Esophagus (tissue), 2 donors: ENCODE results near the gene CHRNA10. TPM values are rescaled to one million over a fixed set of nuclear protein-coding genes. Genes with fewer than 3 reads are reported as not detected.

Experiments used
- H3K27ac ChIP-seq, 2 donors: one replicate each; pipeline ENCODE4 v1.5.1; 2013; ENCODE audit warnings: low read depth in 2 of 2, mild to moderate bottlenecking in 2 of 2, inconsistent platforms in 1 of 2, low read length in 1 of 2, moderate library complexity in 1 of 2
- H3K27me3 ChIP-seq, 2 donors: one replicate each; pipeline ENCODE4 v1.6.1; 2013; ENCODE audit warnings: low read length in 2 of 2, control low read depth in 1 of 2, mild to moderate bottlenecking in 1 of 2; ENCODE audit not compliant: insufficient read depth in 2 of 2, control insufficient read depth in 1 of 2
- H3K36me3 ChIP-seq, 2 donors: one replicate each; pipeline ENCODE4 v1.6.1; 2013; ENCODE audit warnings: low read length in 1 of 2; ENCODE audit not compliant: control insufficient read depth in 2 of 2, insufficient read depth in 2 of 2
- H3K4me1 ChIP-seq, 2 donors: one replicate each; pipeline ENCODE4 v1.6.1; 2013; ENCODE audit warnings: low read length in 1 of 2; ENCODE audit not compliant: control insufficient read depth in 2 of 2, insufficient read depth in 2 of 2
- H3K4me3 ChIP-seq, 2 donors: one replicate each; pipeline ENCODE4 v1.5.1; 2013; ENCODE audit warnings: low read length in 2 of 2, mild to moderate bottlenecking in 2 of 2, low read depth in 1 of 2, moderate library complexity in 1 of 2
- H3K9me3 ChIP-seq, 2 donors: one replicate each; pipeline ENCODE4 v1.6.1; 2013; ENCODE audit warnings: mild to moderate bottlenecking in 2 of 2, low read depth in 1 of 2, low read length in 1 of 2, moderate library complexity in 1 of 2; ENCODE audit not compliant: control insufficient read depth in 2 of 2, insufficient read depth in 1 of 2
- WGBS, 2 donors: extraction: QIAGEN DNeasy Blood & Tissue Kit; methylation state at CpG; one replicate each; pipeline ENCODE4 v1.1.7; 2013; 5-methylcytosine and 5-hydroxymethylcytosine counted together
- polyA plus RNA-seq, 2 donors: library from polyadenylated mRNA; stranded (reverse); fragments of 200-250 nt; gene quantifications; one replicate each; pipeline ENCODE4 v1.2.3, GENCODE V29; 2013
- donor health status: healthy with polysubstance abuse.
- donor health status: Bipolar disorder and iron deficiency.

Gene CHRNA10
- polyA plus RNA-seq, 2 donors, result 0.66 to 1.3 TPM

- no peaks in the 10 kb centered on the region for H3K4me1 ChIP-seq
- H3K27me3 ChIP-seq, result no peaks in the 10 kb centered on the region
- no peak overlapping the region for H3K4me3 ChIP-seq
- 76% methylated on average over 7 of the region's 7 CpGs for WGBS, 2 donors
- H3K27ac ChIP-seq, result no peak overlapping the region
- peaks cover 11 to 22% of the 10 kb centered on the region in 2 donors for H3K36me3 ChIP-seq
- no peaks in the 10 kb centered on the region for H3K9me3 ChIP-seq
These were observed 14.7 kb upstream of the CHRNA10 start for GRCh38 chr11:3685923-3686322.

- no peaks in the 10 kb centered on the region for H3K9me3 ChIP-seq
- no peaks in the 10 kb centered on the region for H3K27me3 ChIP-seq
- no peak overlapping the region for H3K4me3 ChIP-seq
- WGBS, 2 donors, result 54 to 58% methylated on average over 2 of the region's 2 CpGs
- peaks cover 11 to 27% of the 10 kb centered on the region in 2 donors for H3K36me3 ChIP-seq
- no peaks in the 10 kb centered on the region for H3K4me1 ChIP-seq
- H3K27ac ChIP-seq, result no peak overlapping the region
These were observed 13.6 kb upstream of the CHRNA10 start for GRCh38 chr11:3684819-3685172.

GRCh38 chr11:3684129-3684818 lies 13.1 kb upstream of the CHRNA10 start:
- Histone ChIP-seq H3K9me3 (no peaks in the 10 kb centered on the region), H3K36me3 (peaks cover 15 to 30% of the 10 kb centered on the region in 2 donors), H3K4me1 (no peaks in the 10 kb centered on the region), H3K27ac (no peak overlapping the region), H3K4me3 (no peak overlapping the region), H3K27me3 (no peaks in the 10 kb centered on the region)
- WGBS, 2 donors, result 85 to 95% methylated on average over 12 of the region's 12 CpGs

GRCh38 chr11:3683039-3683438 lies 11.9 kb upstream of the CHRNA10 start:
- no peaks in the 10 kb centered on the region for H3K4me1 ChIP-seq
- no peak overlapping the region for H3K4me3 ChIP-seq
- H3K27me3 ChIP-seq, result no peaks in the 10 kb centered on the region
- peaks cover 21 to 33% of the 10 kb centered on the region in 2 donors for H3K36me3 ChIP-seq
- 94 to 95% methylated on average over 9 of the region's 9 CpGs for WGBS, 2 donors
- no peaks in the 10 kb centered on the region for H3K9me3 ChIP-seq
- H3K27ac ChIP-seq, result no peak overlapping the region

GRCh38 chr11:3679077-3679476 lies 7.9 kb upstream of the CHRNA10 start:
- H3K27ac ChIP-seq, result no peak overlapping the region
- 95 to 97% methylated on average over 3 of the region's 3 CpGs for WGBS, 2 donors
- no peaks in the 10 kb centered on the region for H3K27me3 ChIP-seq
- no peaks in the 10 kb centered on the region for H3K9me3 ChIP-seq
- no peak overlapping the region for H3K4me3 ChIP-seq
- H3K36me3 ChIP-seq, result peaks cover 24 to 39% of the 10 kb centered on the region in 2 donors
- no peaks in the 10 kb centered on the region for H3K4me1 ChIP-seq

- 96 to 98% methylated on average over 11 of the region's 11 CpGs for WGBS, 2 donors
- H3K27ac ChIP-seq, result no peak overlapping the region
- H3K27me3 ChIP-seq, result no peaks in the 10 kb centered on the region
- no peaks in the 10 kb centered on the region for H3K9me3 ChIP-seq
- H3K4me1 ChIP-seq, result no peaks in the 10 kb centered on the region
- no peak overlapping the region for H3K4me3 ChIP-seq
- peaks cover 17 to 42% of the 10 kb centered on the region in 2 donors for H3K36me3 ChIP-seq
These were observed 4.8 kb upstream of the CHRNA10 start for GRCh38 chr11:3675971-3676370.

- 86 to 100% methylated on average over 1 of the region's 1 CpG for WGBS, 2 donors
- no peaks in the 10 kb centered on the region for H3K4me1 ChIP-seq
These were observed 3.0 kb upstream of the CHRNA10 start for GRCh38 chr11:3674189-3674588.

GRCh38 chr11:3669742-3670183 lies 1.4 kb downstream of the CHRNA10 start:
- Histone ChIP-seq H3K36me3 (peaks cover 16 to 48% of the 10 kb centered on the region in 2 donors), H3K27ac (no peak overlapping the region), H3K27me3 (no peaks in the 10 kb centered on the region), H3K4me1 (no peaks in the 10 kb centered on the region), H3K4me3 (no peak overlapping the region), H3K9me3 (peaks cover 0 to 3% of the 10 kb centered on the region in 2 donors)
- WGBS, 2 donors, result 96% methylated on average over 5 of the region's 5 CpGs

More at GRCh38 chr11:3674189-3674588, 3.0 kb upstream of the CHRNA10 start:
- no peak overlapping the region for H3K4me3 ChIP-seq
- H3K9me3 ChIP-seq, result no peaks in the 10 kb centered on the region
- H3K36me3 ChIP-seq, result peaks cover 12 to 43% of the 10 kb centered on the region in 2 donors
- H3K27me3 ChIP-seq, result no peaks in the 10 kb centered on the region
- no peak overlapping the region for H3K27ac ChIP-seq

GRCh38 chr11:3669128-3669527 lies 2.1 kb downstream of the CHRNA10 start:
- Histone ChIP-seq H3K27me3 (no peaks in the 10 kb centered on the region), H3K9me3 (peaks cover 0 to 3% of the 10 kb centered on the region in 2 donors), H3K4me1 (no peaks in the 10 kb centered on the region), H3K27ac (no peak overlapping the region), H3K36me3 (peaks cover 18 to 52% of the 10 kb centered on the region in 2 donors), H3K4me3 (no peak overlapping the region)
- WGBS, 2 donors, result 92 to 96% methylated on average over 7 of the region's 7 CpGs
